Endothelial cell of umbilical vein (primary cell): ENCODE data around the gene MEGF10. TPM values are rescaled to one million over a fixed set of nuclear protein-coding genes. Genes with fewer than 3 reads are reported as not detected.
A peak's percentile ranks its signal among the peaks of the same experiment; 100 is the strongest.

ENCODE experiments used
- BruUV-seq: library from RNA; stranded (reverse); fragments of 400-500 nt; replicated peaks from 2 replicates; lab custom pipeline; 2021; lab: Mats Ljungman, UMichigan
- CTCF ChIA-PET: fragments of 300-600, 350-600 bp; sonication (Branson Sonifier 250); formaldehyde crosslinking; loops from one replicate; lab custom pipeline; 2021; ENCODE audit warnings: antibody characterized with exemption, inconsistent platforms; lab: Charles Lee
- POLR2A ChIA-PET: fragments of 300-600, 350-600 bp; sonication (Branson Sonifier 250); formaldehyde crosslinking; loops from one replicate; lab custom pipeline; 2021; ENCODE audit warnings: antibody characterized with exemption, inconsistent platforms; lab: Charles Lee
- DNase-seq: peaks from one replicate; pipeline ENCODE4 v3.0.0-alpha.2; 2011; ENCODE audit warnings: low read depth, low spot score
- FAIRE-seq: peaks from 2 replicates; lab custom pipeline; 2011; peaks lifted over from hg19 to GRCh38; lab: Jason Lieb, UNC
- H2AFZ ChIP-seq: 2 replicates; pipeline ENCODE4 v1.6.0; 2012; ENCODE audit warnings: low read depth, low read length, control low read depth, inconsistent platforms
- H3K27ac ChIP-seq: 2 replicates; pipeline ENCODE4 v1.5.1; 2011; ENCODE audit warnings: low read depth, mild to moderate bottlenecking, control low read depth, low read length, moderate library complexity; ENCODE audit not compliant: insufficient read depth
- H3K27me3 ChIP-seq, 2 experiments: 2 replicates each; pipeline versions ENCODE4 v1.6.0 to v1.6.1; 2011; ENCODE audit warnings: low read length in 2 of 2, mixed read lengths in 1 of 2; ENCODE audit not compliant: control insufficient read depth in 2 of 2, insufficient read depth in 2 of 2
- H3K36me3 ChIP-seq, 2 experiments: 2 replicates in 1 of 2; 3 replicates in 1 of 2; pipeline ENCODE4 v1.5.1; 2011; ENCODE audit warnings: low read length in 2 of 2, mild to moderate bottlenecking in 1 of 2, moderate library complexity in 1 of 2; ENCODE audit not compliant: control insufficient read depth in 2 of 2, insufficient read depth in 2 of 2; ENCODE audit errors: extremely low read depth in 1 of 2
- H3K4me1 ChIP-seq: 3 replicates; pipeline ENCODE4 v1.5.1; 2011; ENCODE audit warnings: mild to moderate bottlenecking, low read length; ENCODE audit not compliant: control insufficient read depth, insufficient read depth; ENCODE audit errors: extremely low read depth
- H3K4me2 ChIP-seq: 2 replicates; pipeline ENCODE4 v1.6.1; 2011; ENCODE audit warnings: low read length, control low read depth, mixed read lengths; ENCODE audit not compliant: insufficient read depth
- H3K4me3 ChIP-seq, 3 experiments: fragments of 200-600 bp in 1 of 3; sonication (generic), shearing (Covaris generic) in 1 of 3; replicated peaks in 1 of 3; 2 replicates each; pipeline ENCODE4 v1.5.1; 2011 to 2016; ENCODE audit warnings: control low read depth in 3 of 3, low read length in 3 of 3, mild to moderate bottlenecking in 2 of 3, inconsistent platforms in 1 of 3, low read depth in 1 of 3, moderate library complexity in 1 of 3; ENCODE audit not compliant: insufficient read depth in 1 of 3
- H3K79me2 ChIP-seq: 2 replicates; pipeline ENCODE4 v1.6.0; 2012; ENCODE audit warnings: low read length, inconsistent platforms; ENCODE audit not compliant: control insufficient read depth, insufficient read depth
- H3K9ac ChIP-seq: replicated peaks from 2 replicates; pipeline ENCODE3; 2011; ENCODE audit warnings: low read length, control low read depth; ENCODE audit not compliant: insufficient read depth; ENCODE audit errors: extremely low read depth
- H3K9me1 ChIP-seq: replicated peaks from 3 replicates; pipeline ENCODE4 v1.6.0; 2011; ENCODE audit warnings: mild to moderate bottlenecking, low read length; ENCODE audit not compliant: control insufficient read depth, insufficient read depth; ENCODE audit errors: extremely low read depth
- H3K9me3 ChIP-seq: replicated peaks from 2 replicates; pipeline ENCODE4 v1.5.1; 2012; ENCODE audit warnings: low read length, inconsistent platforms; ENCODE audit not compliant: control insufficient read depth, insufficient read depth
- H4K20me1 ChIP-seq: replicated peaks from 2 replicates; pipeline ENCODE3; 2011; ENCODE audit warnings: mild to moderate bottlenecking, low read length; ENCODE audit not compliant: control insufficient read depth, insufficient read depth; ENCODE audit errors: extremely low read depth
- CTCF ChIP-seq, 2 donors: IDR thresholded peaks; 1 replicate in 1 of 2; 2 replicates in 1 of 2; pipeline ENCODE4 v1.5.1; 2011; ENCODE audit warnings: low read length in 2 of 2, mild to moderate bottlenecking in 2 of 2, moderate library complexity in 2 of 2, control low read depth in 1 of 2, inconsistent platforms in 1 of 2, low read depth in 1 of 2; ENCODE audit not compliant: insufficient read depth in 1 of 2; ENCODE audit errors: extremely low read depth in 1 of 2
- GATA2 ChIP-seq: IDR thresholded peaks from 2 replicates; pipeline ENCODE4 v1.7.0; 2011; ENCODE audit warnings: low read depth, mild to moderate bottlenecking, moderate library complexity, mixed read lengths, low read length; ENCODE audit not compliant: insufficient read length, insufficient read depth
- POLR2A ChIP-seq: IDR thresholded peaks from 2 replicates; pipeline ENCODE4 v1.6.1; 2012; ENCODE audit warnings: low read depth, mild to moderate bottlenecking, control low read depth, low read length
- dilution Hi-C: fragments of 300-500 bp; cut with MboI; formaldehyde crosslinking; loops from one replicate; pipeline ENCODE4 v1.15.0; 2019; ENCODE audit warnings: low sequenced_read_pairs; ENCODE audit not compliant: extremely low pct_ligation_motif_present
- intact Hi-C: fragments of 100-400 bp; cut with micrococcal nuclease; formaldehyde crosslinking; loops from one replicate; pipeline ENCODE4 v1.10.0; 2022
- polyA plus RNA-seq, 4 experiments: library from polyadenylated mRNA; depleted of rRNA in 3 of 4; stranded (reverse) in 3 of 4; unstranded in 1 of 4; fragments of >200 nt; gene quantifications; 2 replicates each; pipeline versions ENCODE4 v1.2.1 to v1.2.3, GENCODE V29; 2011 to 2012; ENCODE audit warnings: missing spikeins in 1 of 4
- total RNA-seq: library from RNA; stranded (reverse); gene quantifications from 2 replicates; pipeline ENCODE4 v1.2.3, GENCODE V29; 2021

Gene MEGF10
- total and polyA plus RNA-seq, 2 donors (not counting 3 experiments of a cell fraction or from before 2014, with no cell fraction given), result 0.30 to 1.00 TPM

GRCh38 chr5:127373858-127374491, 83.4 kb downstream of the MEGF10 start:
- CTCF ChIA-PET, result interaction anchor here (0.7 to 1.6 kb wide), 5 partner anchors 9 to 698 kb away, joined by 3 to 5 read pairs (median 3); no protein-coding TSS in a partner anchor
- no TSS peak for BruUV-seq

More at GRCh38 chr5:127373858-127374491, 83.4 kb downstream of the MEGF10 start:
- Histone ChIP-seq H3K4me3 (no peak overlapping the region), H3K9ac (no peak overlapping the region), H3K9me1 (no peaks in the 10 kb centered on the region), H4K20me1 (no peaks in the 10 kb centered on the region), H3K27ac (no peak overlapping the region), H3K79me2 (no peaks in the 10 kb centered on the region), H3K27me3 (peaks cover 4 to 21% of the 10 kb centered on the region in 2 experiments), H3K36me3 (no peaks in the 10 kb centered on the region), H3K4me1 (no peaks in the 10 kb centered on the region), H3K4me2 (no peak overlapping the region), H2AFZ (no peak overlapping the region), H3K9me3 (no peaks in the 10 kb centered on the region)
- FAIRE-seq (no peak), DNase-seq (no peak)
- intact Hi-C loops (no loop called here), dilution Hi-C loops (no loop called here)
- POLR2A ChIA-PET, result no interaction called here
- TF ChIP-seq CTCF (IDR thresholded peaks at IDR 0.05; ENCODE audit: extremely low read depth in 1 of 2, insufficient read depth in 1 of 2, low read depth in 1 of 2, low read length in 2 of 2) (peak in 1 of 2 donors; percentile 25), GATA2 (no peak), POLR2A (no peak)
